NCI-H2081 treated with DMSO at 0.1 percent for 48 hours (cell line): Measurements from ENCODE around the gene SCN4A.

Source experiments
- DNase-seq: peaks from one replicate; lab custom pipeline; 2025; lab: John Stamatoyannopoulos, UW

SCN4A gene

GRCh38 chr17:64001763-64002529 is 29.2 kb upstream of the SCN4A start:
- DNase-seq = no peak

- DNase-seq = no peak
Observed at GRCh38 chr17:64001091-64001579, 28.4 kb upstream of the SCN4A start.

- no peak for DNase-seq
Observed at GRCh38 chr17:63999680-64000531, 27.2 kb upstream of the SCN4A start.

GRCh38 chr17:63998721-63999679 is 26.3 kb upstream of the SCN4A start:
- no peak for DNase-seq

GRCh38 chr17:63998050-63998720 is 25.5 kb upstream of the SCN4A start, which contains the start of gene PRR29:
TSS of gene PRR29 (plus strand) at chr17:63998351. CDS start at chr17:63998365, 14 bp downstream.
- no peak for DNase-seq

- no peak for DNase-seq
Observed at GRCh38 chr17:63997341-63998048, 24.8 kb upstream of the SCN4A start.

- no peak for DNase-seq
Observed at GRCh38 chr17:63996430-63997182, 23.9 kb upstream of the SCN4A start.

- no peak for DNase-seq
Observed at GRCh38 chr17:63995626-63996025, 22.9 kb upstream of the SCN4A start.

GRCh38 chr17:63993368-63993985 is 20.8 kb upstream of the SCN4A start:
- DNase-seq = no peak

- DNase-seq = no peak
Observed at GRCh38 chr17:63991611-63992010, 18.9 kb upstream of the SCN4A start.

GRCh38 chr17:63989622-63990345 is 17.1 kb upstream of the SCN4A start:
- DNase-seq = no peak

- DNase-seq = no peak
Observed at GRCh38 chr17:63988741-63989621, 16.3 kb upstream of the SCN4A start.

GRCh38 chr17:63988127-63988478 is 15.4 kb upstream of the SCN4A start:
- DNase-seq = no peak

- no peak for DNase-seq
Observed at GRCh38 chr17:63987221-63988126, 14.8 kb upstream of the SCN4A start.

- no peak for DNase-seq
Observed at GRCh38 chr17:63986821-63987220, 14.1 kb upstream of the SCN4A start.

- no peak for DNase-seq
Observed at GRCh38 chr17:63985387-63986140, 12.8 kb upstream of the SCN4A start.
